Transverse colon (tissue), 4 donors: ENCODE measurements around the gene OR52N4.

ENCODE experiments used
- CTCF ChIP-seq, 5 experiments: fragments of 200-600 bp in 3 of 5; fragments of 450-650 bp in 2 of 5; sonication (generic) in 3 of 5; IDR thresholded peaks; 1 replicate in 2 of 5; 2 replicates in 3 of 5; pipeline ENCODE4 v1.5.1; 2016 to 2017; ENCODE audit warnings: antibody characterized with exemption in 5 of 5, inconsistent platforms in 3 of 5, mild to moderate bottlenecking in 2 of 5, moderate library complexity in 1 of 5
- EP300 ChIP-seq: sonication (generic); formaldehyde crosslinking; IDR thresholded peaks from one replicate; pipeline ENCODE4 v1.6.1; 2017; ENCODE audit warnings: antibody characterized with exemption, low read depth
- POLR2A ChIP-seq: fragments of 450-650 bp; IDR thresholded peaks from one replicate; pipeline ENCODE4 v1.6.1; 2016; ENCODE audit warnings: antibody characterized with exemption, mild to moderate bottlenecking, moderate library complexity
- POLR2AphosphoS5 ChIP-seq, 3 donors: sonication (generic); formaldehyde crosslinking; IDR thresholded peaks; one replicate each; pipeline ENCODE4 v1.6.1; 2016; ENCODE audit warnings: antibody characterized with exemption in 3 of 3

- TF ChIP-seq CTCF (IDR thresholded peaks at IDR 0.05) (no peak), POLR2A (no peak), POLR2AphosphoS5 (IDR thresholded peaks at IDR 0.05) (no peak), EP300 (no peak)
Observed at GRCh38 chr11:5727691-5728090, 26.4 kb upstream of the OR52N4 start.
